PC-9 (cell line): ENCODE data around the gene SPRYD3. TPM values are rescaled to one million over a fixed set of nuclear protein-coding genes. Genes with fewer than 3 reads are reported as not detected.

Source experiments
- BruUV-seq: library from RNA; stranded (reverse); fragments of 400-500 nt; replicated peaks from 2 replicates; lab custom pipeline; 2021; lab: Mats Ljungman, UMichigan
- CTCF ChIA-PET: fragments of 300-600 bp; sonication (Branson Sonifier 250); formaldehyde crosslinking; loops from one replicate; lab custom pipeline; 2022; ENCODE audit warnings: antibody characterized with exemption; lab: Charles Lee
- POLR2A ChIA-PET: fragments of 300-600 bp; sonication (Branson Sonifier 250); formaldehyde crosslinking; loops from one replicate; lab custom pipeline; 2022; ENCODE audit warnings: antibody characterized with exemption; ENCODE audit not compliant: unreplicated experiment; lab: Charles Lee
- DNase-seq, 2 experiments: peaks; one replicate each; pipeline versions ENCODE4 v3.0.0 to v3.0.0-alpha.2; 2015 to 2022; ENCODE audit warnings: mixed read lengths in 1 of 2
- H2AFZ ChIP-seq: fragments of 200-600 bp; sonication (generic); 2 replicates; pipeline ENCODE4 v1.8.1; 2017; ENCODE audit warnings: antibody characterized with exemption
- H3F3A ChIP-seq: fragments of 200-600 bp; sonication (generic); 2 replicates; pipeline ENCODE4 v1.8.1; 2017; ENCODE audit warnings: antibody characterized with exemption, mild to moderate bottlenecking, low read depth; ENCODE audit not compliant: insufficient read depth
- H3K27ac ChIP-seq: fragments of 200-600 bp; sonication (generic); 2 replicates; pipeline ENCODE4 v1.6.1; 2016; ENCODE audit warnings: mixed run types
- H3K27me3 ChIP-seq: fragments of 200-600 bp; sonication (generic); 2 replicates; pipeline ENCODE4 v1.6.1; 2016; ENCODE audit warnings: low read depth, mixed run types; ENCODE audit not compliant: insufficient read depth
- H3K36me3 ChIP-seq: fragments of 200-600 bp; sonication (generic); 2 replicates; pipeline ENCODE4 v1.6.1; 2016; ENCODE audit warnings: low read depth, mixed run types
- H3K4me1 ChIP-seq: fragments of 200-600 bp; sonication (generic); replicated peaks from 2 replicates; pipeline ENCODE4 v1.6.1; 2016; ENCODE audit warnings: mixed run types; ENCODE audit not compliant: insufficient read depth
- H3K4me2 ChIP-seq: fragments of 200-600 bp; sonication (generic); 2 replicates; pipeline ENCODE4 v1.6.1; 2017; ENCODE audit warnings: mixed run types
- H3K4me3 ChIP-seq: fragments of 200-600 bp; sonication (generic); 2 replicates; pipeline ENCODE4 v1.6.1; 2016; ENCODE audit warnings: mixed run types
- H3K79me2 ChIP-seq: fragments of 200-600 bp; sonication (generic); 2 replicates; pipeline ENCODE4 v1.6.1; 2017; ENCODE audit warnings: low read depth, mixed run types
- H3K9me2 ChIP-seq: fragments of 200-600 bp; sonication (generic); 2 replicates; pipeline ENCODE4 v1.8.1; 2017; ENCODE audit warnings: mild to moderate bottlenecking; ENCODE audit not compliant: insufficient read depth
- H3K9me3 ChIP-seq: fragments of 200-600 bp; sonication (generic); 2 replicates; pipeline ENCODE4 v1.8.1; 2016; ENCODE audit warnings: low read depth; ENCODE audit not compliant: insufficient read depth
- H4K20me1 ChIP-seq: fragments of 200-600 bp; sonication (generic); 2 replicates; pipeline ENCODE4 v1.8.1; 2017; ENCODE audit not compliant: insufficient read depth
- CTCF ChIP-seq: fragments of 200-600 bp; sonication (generic); conservative IDR thresholded peaks from 2 replicates; pipeline ENCODE4 v1.6.1; 2017; ENCODE audit warnings: mixed run types, antibody characterized with exemption, mild to moderate bottlenecking, moderate library complexity
- EZH2 ChIP-seq: fragments of 200-600 bp; sonication (generic); IDR thresholded peaks from 2 replicates; pipeline ENCODE4 v1.8.0; 2017; ENCODE audit warnings: antibody characterized with exemption, low read depth
- intact Hi-C: fragments of 100-400 bp; cut with micrococcal nuclease; formaldehyde crosslinking; loops from one replicate; pipeline ENCODE4 v1.10.0; 2022; ENCODE audit not compliant: unreplicated experiment
- total RNA-seq: library from RNA; stranded (reverse); gene quantifications from 2 replicates; pipeline ENCODE4 v1.2.3, GENCODE V29; 2021

Gene SPRYD3
- total RNA-seq, 1 experiment from 2014 or later: 17.2 TPM

DNA sequence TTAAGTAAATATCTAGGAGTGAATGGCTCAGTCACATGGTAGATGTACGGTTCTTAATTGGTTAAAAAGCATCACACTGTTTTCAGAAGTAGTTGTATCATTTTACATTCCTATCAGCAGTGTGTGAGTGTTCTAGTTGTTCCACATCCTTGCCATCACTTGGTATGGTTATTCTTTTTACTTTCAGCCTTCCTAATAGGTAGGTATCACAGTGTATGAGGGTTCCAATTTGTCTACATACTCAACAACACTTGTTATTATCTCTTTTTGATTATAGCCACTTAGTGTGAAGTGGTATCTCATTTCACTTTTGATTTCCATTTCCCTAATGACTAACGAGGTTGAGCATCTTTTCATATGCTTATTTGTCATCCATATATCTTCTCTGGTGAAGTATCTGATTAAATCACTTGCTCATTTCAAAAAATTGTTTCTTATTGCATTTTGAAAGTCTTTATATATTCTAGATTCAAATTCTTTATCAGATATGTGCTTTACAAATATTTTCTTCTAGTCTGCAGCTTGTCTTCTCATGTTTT is 3.5 kb upstream of the SPRYD3 start:
- peaks cover 24% of the 10 kb centered on the region for H3K4me1 ChIP-seq
- H3F3A ChIP-seq: peaks cover 28% of the 10 kb centered on the region
- ChIA-PET CTCF (no interaction called here), POLR2A (no interaction called here)
- H3K27ac ChIP-seq: no peak overlapping the region
- no peak overlapping the region for H3K4me2 ChIP-seq
- no peaks in the 10 kb centered on the region for H3K27me3 ChIP-seq
- no peaks in the 10 kb centered on the region for H3K9me3 ChIP-seq
- no peak for TF ChIP-seq CTCF
- TF ChIP-seq EZH2: no peak
- intact Hi-C loops: no loop called here
- no peaks in the 10 kb centered on the region for H3K36me3 ChIP-seq
- no TSS peak for BruUV-seq
- H2AFZ ChIP-seq: no peak overlapping the region
- peaks cover 10% of the 10 kb centered on the region; the same call in 1 of the 2 replicates for H3K79me2 ChIP-seq
- no peaks in the 10 kb centered on the region for H3K9me2 ChIP-seq
- no peak for DNase-seq
- no peak overlapping the region for H3K4me3 ChIP-seq
- no peaks in the 10 kb centered on the region for H4K20me1 ChIP-seq

DNA sequence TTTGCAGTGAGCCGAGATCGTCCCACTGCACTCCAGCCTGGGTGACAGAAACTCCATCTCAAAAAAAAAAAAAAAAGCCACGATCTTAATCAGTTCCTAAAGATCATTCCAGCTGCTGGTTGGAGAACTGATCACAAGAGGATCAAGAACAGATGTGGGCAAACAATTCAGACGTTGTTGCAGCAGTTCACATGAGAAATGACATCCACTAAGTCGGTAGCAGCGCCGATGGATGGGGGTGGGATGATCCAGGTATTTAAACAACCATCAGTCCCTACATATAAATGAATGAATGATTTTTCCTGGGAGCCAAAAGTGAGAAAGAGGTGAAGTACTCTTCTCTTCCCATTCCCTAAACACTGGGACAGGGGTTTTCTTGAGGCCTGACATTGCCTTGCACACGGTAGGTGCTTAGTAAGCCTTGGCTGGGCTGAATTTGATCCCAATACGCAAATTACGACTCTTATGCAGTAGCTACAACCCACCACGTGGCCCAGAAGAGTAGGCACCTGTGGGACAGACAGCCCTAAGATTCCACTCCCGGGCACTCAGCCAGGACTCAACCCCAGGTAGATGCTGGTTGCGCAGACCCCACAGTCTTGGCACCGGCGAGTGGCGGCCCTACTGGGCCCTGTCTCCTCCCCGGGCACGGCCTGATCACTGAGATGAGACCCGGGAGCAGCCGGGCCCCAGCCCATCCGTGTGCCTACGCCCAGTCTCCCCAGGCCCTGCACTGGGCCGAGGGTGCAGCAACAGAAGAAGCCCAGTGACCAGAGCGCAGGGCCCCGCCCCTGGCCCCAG is 565 bp downstream of the SPRYD3 start:
- 0 out of 2 replicates have a peak, but pooled peaks have one; percentile 36 for TF ChIP-seq CTCF
- TF ChIP-seq EZH2: no peak
- H3K36me3 ChIP-seq: no peaks in the 10 kb centered on the region
- H4K20me1 ChIP-seq: no peaks in the 10 kb centered on the region
- H3K4me1 ChIP-seq: peaks cover 25% of the 10 kb centered on the region
- H3K4me2 ChIP-seq: peak overlapping the region; percentile 94
- ChIA-PET CTCF (interaction anchor here (0.6 to 2.7 kb wide), 6 partner anchors 13 to 242 kb away, joined by 3 to 16 read pairs (median 5); partner anchors contain the start of genes AAAS and IGFBP6), POLR2A (interaction anchor here (0.6 to 2.1 kb wide), 18 partner anchors 12 to 1120 kb away, joined by 3 to 26 read pairs (median 7); partner anchors contain the start of genes CSAD, TARBP2 and ZNF740)
- H3K27me3 ChIP-seq: no peaks in the 10 kb centered on the region
- H3K9me2 ChIP-seq: no peaks in the 10 kb centered on the region
- TSS peak; percentile 68 for BruUV-seq
- H3K79me2 ChIP-seq: peaks cover 18% of the 10 kb centered on the region; the same call in 1 of the 2 replicates
- peaks cover 28% of the 10 kb centered on the region for H3F3A ChIP-seq
- H3K4me3 ChIP-seq: peak overlapping the region; percentile 94
- H2AFZ ChIP-seq: peak overlapping the region; percentile 94
- no peaks in the 10 kb centered on the region for H3K9me3 ChIP-seq
- H3K27ac ChIP-seq: peak overlapping the region; percentile 80
- intact Hi-C loops: loop anchor here (2.0 kb wide), 2 partner anchors 20 to 30 kb away; no protein-coding TSS in a partner anchor
- DNase-seq: no peak

GRCh38 chr12:53077030-53077429 is 2.2 kb downstream of the SPRYD3 start:
- TF ChIP-seq EZH2: no peak
- TF ChIP-seq CTCF: no peak
- POLR2A ChIA-PET: no interaction called here
- no peak overlapping the region for H3K4me3 ChIP-seq

More at GRCh38 chr12:53077030-53077429, 2.2 kb downstream of the SPRYD3 start:
- intact Hi-C loops: no loop called here
- Histone ChIP-seq H3F3A (peaks cover 28% of the 10 kb centered on the region), H3K36me3 (no peaks in the 10 kb centered on the region), H2AFZ (no peak overlapping the region), H3K4me2 (no peak overlapping the region), H3K9me2 (no peaks in the 10 kb centered on the region), H3K27me3 (no peaks in the 10 kb centered on the region), H3K79me2 (peaks cover 18% of the 10 kb centered on the region; the same call in 1 of the 2 replicates), H3K9me3 (no peaks in the 10 kb centered on the region), H3K4me1 (peaks cover 25% of the 10 kb centered on the region), H3K27ac (no peak overlapping the region), H4K20me1 (no peaks in the 10 kb centered on the region)
- no peak for DNase-seq
- CTCF ChIA-PET: no interaction called here
- BruUV-seq: no TSS peak
